HG02759 (cell line): ENCODE measurements around the gene RASA1.

Experiments
- ATAC-seq: cut with Tn5 transposase; IDR thresholded peaks from one replicate; pipeline ENCODE4 v1.9.1; 2021; ENCODE audit warnings: mild to moderate bottlenecking, moderate library complexity; ENCODE audit not compliant: unreplicated experiment

Gene RASA1

DNA sequence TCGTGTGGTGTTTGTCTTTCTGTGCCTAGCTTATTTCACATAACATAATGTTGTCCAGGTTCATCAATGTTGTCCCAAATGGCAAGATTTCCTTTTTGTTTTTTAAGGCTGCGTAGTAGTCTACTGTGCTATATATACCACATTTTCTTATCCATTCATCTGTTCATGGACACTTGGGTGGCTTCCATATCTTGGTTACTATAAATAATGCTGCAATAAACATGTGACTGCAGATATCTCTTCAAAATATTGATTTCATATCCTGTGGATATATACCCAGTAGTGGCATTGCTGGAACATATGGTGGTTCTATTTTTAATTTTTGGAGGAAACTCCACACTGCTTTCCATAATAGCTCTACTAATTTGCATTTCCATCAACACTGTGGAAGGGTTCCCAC lies 170.5 kb downstream of the RASA1 start:
- no peak for ATAC-seq
